GM18873 (cell line): ENCODE data around the gene MYZAP.

Experiments
- ATAC-seq: cut with Tn5 transposase; IDR thresholded peaks from one replicate; pipeline ENCODE4 v1.9.1; 2021; ENCODE audit warnings: mild to moderate bottlenecking, moderate library complexity, moderate number of reproducible peaks; ENCODE audit not compliant: unreplicated experiment, low FRiP score

MYZAP gene, protein sequence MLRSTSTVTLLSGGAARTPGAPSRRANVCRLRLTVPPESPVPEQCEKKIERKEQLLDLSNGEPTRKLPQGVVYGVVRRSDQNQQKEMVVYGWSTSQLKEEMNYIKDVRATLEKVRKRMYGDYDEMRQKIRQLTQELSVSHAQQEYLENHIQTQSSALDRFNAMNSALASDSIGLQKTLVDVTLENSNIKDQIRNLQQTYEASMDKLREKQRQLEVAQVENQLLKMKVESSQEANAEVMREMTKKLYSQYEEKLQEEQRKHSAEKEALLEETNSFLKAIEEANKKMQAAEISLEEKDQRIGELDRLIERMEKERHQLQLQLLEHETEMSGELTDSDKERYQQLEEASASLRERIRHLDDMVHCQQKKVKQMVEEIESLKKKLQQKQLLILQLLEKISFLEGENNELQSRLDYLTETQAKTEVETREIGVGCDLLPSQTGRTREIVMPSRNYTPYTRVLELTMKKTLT

DNA sequence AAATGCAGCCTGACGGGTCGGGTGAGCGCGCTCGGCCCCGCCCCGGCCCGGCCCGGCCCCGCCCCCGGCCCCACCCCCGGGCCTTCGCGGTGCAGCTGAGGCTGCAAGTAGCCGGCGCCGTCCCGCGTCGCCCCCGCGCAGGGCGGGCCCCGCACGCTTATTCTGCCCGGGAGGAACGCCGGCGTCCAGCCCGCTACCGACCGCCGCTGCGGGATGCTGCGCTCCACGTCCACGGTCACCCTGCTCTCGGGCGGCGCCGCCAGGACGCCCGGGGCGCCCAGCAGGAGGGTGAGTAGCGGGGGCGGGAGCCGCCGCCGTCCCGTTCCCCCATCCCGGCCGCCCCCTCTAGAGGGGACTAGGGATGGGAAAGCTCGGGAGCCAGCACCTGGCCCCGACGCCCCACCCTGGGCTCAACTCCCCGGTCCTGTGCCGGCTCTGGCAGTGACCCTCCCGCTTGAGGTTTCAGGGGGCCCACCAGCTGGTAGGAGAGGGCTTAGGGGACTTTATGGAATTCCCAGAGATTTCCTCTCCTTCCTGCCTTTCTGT, at the start of gene MYZAP:
Gene MYZAP (plus strand): TSS at position 83 of the 546 bp plus-strand sequence. CDS start 131 bp downstream, at position 214.
- no peak for ATAC-seq

DNA sequence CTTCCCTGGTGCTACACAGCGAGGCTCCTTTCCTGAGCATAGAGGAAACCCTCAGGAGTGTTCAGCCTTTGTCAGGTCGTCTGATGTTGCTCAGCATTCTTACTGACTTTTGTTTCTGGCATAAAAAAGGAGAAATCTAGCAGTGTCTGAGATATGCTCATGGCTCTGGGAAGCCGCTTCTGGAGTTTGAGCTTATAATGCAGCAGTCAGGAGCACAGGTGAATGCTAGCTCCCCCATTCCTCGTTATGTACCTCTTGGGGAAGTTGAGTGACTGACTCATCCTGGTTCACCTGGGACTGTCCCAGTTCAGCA, 49.2 kb upstream of the MYZAP start:
- ATAC-seq, result no peak

DNA sequence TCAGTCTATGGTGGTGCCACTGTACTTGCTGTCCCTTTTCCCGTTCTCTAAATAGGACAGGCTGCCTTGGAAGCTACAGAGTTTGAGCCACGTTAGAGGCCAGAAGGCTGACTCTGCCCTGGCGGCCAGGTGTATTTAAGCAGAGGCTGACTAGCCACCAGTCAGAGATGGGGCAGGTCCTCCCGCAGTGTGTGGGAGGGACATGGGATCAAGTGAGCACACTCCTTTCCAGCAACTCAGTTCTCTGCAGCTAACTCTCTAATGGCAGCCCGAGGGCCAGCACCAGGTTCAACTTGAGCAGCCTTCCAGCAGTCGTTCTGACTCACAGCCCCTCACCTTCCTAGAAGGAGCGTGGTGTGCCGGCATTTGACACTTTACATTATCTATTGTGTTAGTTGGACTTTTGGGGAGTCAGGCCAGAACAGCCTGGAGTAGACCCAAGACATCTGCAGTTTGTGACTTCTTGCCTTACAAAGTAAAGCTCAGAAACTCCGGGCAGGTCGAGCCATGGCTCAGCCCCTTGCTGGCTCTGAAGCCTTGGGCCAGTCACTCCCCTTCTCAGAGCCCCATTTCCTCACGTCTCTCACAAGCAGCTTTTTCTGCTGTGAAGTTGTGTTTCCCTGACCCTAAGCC, 46.7 kb upstream of the MYZAP start:
- ATAC-seq, result no peak

GRCh38 chr15:57545995-57546394, 45.7 kb upstream of the MYZAP start:
- ATAC-seq, result no peak

- no peak for ATAC-seq
Measured at GRCh38 chr15:57547243-57547755, 44.4 kb upstream of the MYZAP start.

DNA sequence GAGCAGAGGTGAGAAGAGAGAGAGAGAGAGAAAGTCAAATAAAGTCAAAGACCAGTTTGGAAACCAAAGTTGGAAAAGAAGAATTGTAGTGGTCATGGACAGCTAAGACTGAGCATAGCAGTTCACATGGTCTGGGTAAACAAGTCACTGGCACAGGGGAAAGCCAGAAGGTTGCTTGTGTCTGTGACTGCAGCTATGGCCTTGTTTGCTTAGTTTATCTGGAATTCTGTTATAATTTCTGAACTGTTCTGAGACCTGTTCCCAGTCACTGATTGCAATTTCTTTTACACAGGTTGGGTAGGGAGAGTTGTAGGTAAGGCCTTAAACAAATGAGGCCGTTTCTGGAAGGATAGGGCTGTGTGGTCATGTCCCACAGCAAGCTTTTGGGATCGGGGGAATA, 43.4 kb upstream of the MYZAP start:
- no peak for ATAC-seq

DNA sequence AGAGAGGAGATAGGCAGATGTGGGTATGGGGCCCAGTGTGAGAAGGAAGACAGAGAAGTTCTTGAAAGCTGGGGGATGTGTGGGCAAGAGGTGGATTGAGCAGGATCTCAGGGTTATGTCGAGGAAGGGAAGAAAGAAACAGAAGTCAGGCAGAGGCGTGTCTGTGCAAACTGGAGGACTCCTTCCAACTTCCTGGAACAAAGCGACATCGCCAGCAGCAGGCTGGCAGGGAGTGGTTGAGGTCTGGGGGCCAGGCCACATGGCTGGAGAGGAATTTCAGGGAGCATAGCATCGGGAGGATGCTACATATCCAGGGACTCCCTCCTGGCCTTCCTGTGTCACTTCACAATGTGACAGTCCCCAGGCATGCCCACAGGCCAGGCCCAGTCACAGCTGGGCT, 42.9 kb upstream of the MYZAP start:
- no peak for ATAC-seq

DNA sequence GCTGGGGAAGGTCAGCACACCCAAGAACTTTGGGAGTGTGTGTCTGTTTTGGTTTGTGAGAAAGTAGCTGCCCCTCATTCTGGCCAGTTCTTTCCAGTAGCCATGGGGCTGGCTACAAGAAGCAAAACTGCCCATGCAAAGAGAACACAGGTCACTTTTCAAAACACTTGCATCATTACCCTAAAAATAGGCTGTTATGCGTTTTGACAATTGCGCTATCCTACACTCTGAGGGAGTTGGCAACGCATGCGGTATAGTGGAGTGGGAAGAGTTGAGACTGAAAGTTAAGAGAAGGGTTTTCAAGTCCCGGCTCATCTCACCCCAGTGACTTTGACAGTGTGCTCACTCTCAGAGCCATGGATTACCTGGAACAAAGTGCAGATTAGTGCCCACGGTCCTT, 41.8 kb upstream of the MYZAP start:
- no peak for ATAC-seq

GRCh38 chr15:57550640-57551039, 41.1 kb upstream of the MYZAP start:
- no peak for ATAC-seq

DNA sequence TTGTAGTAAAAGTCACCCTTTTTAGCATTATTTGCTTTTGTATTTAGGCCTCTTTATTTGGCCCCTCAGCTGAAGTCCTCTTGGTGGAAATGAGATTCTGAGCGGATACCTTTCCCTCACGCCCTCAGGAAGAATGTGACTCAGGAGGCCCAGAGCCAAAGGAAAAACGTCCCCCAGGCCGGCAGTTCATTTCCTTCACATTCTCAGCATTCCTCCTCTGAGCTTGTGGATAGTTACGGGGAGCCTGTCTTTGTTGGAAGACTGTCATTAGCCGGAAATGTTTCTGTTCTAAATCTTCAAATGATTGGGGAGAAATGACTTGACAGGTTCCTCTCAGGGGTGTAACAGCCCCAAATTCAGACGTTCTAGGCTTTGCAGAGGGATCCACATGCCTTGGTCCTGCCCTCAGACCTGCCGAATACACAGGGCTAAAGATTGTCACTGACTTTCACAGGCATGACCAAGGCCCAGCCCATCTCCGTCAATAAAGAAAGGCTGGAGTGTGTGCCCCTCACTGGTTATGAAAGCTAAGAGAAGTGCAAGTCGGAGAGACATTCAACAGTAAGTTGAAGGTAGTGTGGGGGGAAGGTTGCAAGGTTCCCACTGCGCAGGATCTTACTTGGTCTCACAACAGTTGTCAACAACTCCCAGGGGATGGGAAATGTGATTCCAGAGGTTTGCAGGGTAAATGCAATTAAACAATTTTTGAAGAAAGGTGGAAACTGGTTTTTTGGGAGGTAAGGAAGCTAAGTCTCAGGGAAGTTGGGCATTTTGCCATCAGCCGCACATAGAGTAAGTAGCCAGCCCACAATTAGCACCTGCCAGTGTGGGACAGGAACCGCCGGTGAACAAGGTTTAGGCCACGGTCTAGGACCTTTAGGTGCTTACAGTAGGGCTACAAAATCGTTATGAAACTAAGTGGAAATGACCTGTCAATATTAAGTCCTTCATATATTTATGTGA, 39.7 kb upstream of the MYZAP start:
- ATAC-seq, result no peak

DNA sequence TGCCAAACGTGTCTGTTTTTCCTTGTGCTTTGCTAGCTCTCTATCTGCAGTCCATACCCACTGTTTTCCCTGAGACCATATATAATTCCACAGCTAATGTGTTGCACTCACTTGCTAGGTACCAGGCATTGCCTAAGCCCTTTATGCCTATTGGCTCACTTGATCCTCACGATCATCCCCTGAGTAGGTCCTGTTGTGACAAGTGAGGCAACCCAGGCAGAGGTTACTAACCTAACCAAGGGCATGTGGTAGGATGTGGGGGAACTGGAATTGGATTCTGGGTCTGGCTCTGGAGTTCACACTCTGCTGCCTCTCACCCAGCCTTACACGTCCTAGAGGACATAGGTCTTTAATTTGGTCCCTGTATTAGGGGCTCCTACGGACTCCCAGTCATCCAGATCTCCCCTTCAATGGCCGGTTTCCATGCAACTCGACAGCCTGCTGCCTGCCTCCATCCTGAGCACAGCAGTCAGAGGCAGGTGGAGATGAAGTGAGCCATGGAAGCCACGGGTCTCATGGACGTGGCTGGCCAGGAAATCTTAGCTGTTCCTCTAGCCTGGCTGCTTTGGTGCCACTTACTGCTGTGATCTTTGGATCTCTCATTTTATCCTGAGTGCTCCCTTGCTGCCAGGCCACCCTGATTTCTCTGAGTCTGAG, 38.9 kb upstream of the MYZAP start:
- ATAC-seq, result no peak

DNA sequence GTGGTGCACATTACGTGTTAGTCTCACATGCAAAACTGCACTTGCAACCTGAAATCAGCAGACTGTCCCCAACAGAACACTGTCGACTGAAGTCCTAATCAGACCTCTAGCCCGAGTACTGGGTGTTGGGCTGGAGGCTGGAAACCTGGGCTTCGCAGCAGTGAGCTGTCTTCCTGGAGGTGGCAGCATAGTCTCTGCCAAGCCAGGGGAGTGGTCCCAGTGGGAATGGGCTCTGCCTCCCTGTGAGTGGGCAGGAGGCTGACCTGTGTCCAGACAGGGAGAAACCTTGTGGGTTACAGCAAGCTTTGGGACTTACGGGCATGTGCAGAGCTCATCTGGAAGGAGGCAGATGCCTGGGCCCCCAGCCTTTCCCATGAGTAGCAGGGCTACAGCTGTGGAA, 38.2 kb upstream of the MYZAP start:
- ATAC-seq, result no peak

DNA sequence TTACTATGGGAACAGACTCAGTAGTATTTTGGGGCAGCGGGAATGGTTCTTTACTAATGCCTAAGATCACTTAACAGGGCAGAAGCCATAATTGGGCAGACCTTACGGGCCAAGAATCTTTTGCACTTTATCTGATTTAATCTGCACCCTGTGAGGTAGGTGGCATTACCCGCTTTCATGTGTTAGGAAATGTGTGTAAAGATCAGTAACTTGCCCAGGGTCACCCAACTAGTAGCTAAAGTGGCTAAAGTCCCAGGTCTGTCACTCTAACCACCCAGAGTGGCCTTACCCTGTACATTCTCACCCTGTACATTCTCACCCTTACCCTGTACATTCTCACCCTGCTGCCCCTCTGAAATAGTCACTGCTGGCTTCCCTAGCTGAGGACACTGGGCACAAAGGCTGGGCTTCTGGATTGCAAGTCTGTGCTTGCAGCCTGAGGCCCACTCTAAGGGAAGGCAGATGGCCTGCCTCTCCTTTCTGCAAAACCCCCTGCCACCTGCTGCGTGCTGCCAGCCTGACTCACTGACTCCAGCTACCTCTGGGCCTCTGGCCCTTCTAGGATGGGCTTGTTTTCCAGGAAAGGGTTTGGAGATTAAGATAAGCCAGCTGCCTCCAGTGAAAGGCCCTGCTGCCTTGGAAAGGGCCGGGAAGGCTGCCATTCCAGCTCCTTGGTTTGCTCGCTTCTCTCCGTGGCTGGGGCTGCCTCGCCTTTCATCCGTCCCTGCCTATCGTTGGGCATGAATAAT, 37.5 kb upstream of the MYZAP start:
- no peak for ATAC-seq

GRCh38 chr15:57554812-57555179, 36.9 kb upstream of the MYZAP start:
- ATAC-seq, result no peak

DNA sequence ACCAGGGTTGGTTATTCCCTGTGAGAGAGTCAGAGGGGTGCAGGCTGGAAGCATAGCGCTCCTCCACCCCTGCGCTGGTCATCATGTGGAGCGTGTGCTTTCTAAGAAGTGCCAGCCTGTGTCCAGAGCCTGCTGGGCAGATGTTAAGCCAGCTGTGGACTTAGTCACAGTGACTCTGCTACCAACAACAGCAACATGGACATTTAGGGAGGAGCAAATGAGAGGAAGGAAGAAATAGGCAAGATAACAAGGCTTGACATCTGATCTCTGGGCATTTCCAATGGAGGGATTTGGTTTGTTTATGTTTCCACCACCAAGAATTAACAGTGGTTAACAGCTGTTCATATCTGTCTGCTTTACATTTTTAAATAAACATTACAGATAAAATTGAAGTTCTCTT, 36.4 kb upstream of the MYZAP start:
- ATAC-seq, result no peak

GRCh38 chr15:57556040-57556439, 35.7 kb upstream of the MYZAP start:
- ATAC-seq, result no peak

GRCh38 chr15:57557267-57557666, 34.4 kb upstream of the MYZAP start:
- no peak for ATAC-seq

- no peak for ATAC-seq
Measured at GRCh38 chr15:57557810-57558209, 33.9 kb upstream of the MYZAP start.

- ATAC-seq, result no peak
Measured at GRCh38 chr15:57559875-57560274, 31.8 kb upstream of the MYZAP start.
